NCI-H526 (cell line): Measurements from ENCODE around the gene LPCAT3.
A peak's percentile ranks its signal among the peaks of the same experiment; 100 is the strongest.

Experiments used
- DNase-seq, 2 experiments: peaks; one replicate each; lab custom pipeline; 2025; lab: John Stamatoyannopoulos, UW

The LPCAT3 gene

GRCh38 chr12:6963791-6964413, 54.4 kb downstream of the LPCAT3 start:
- peak in 1 of 2 experiments; percentile 52 for DNase-seq

- peak; percentile 84 to 97 for DNase-seq
Measured at GRCh38 chr12:6963016-6963731, 55.1 kb downstream of the LPCAT3 start.

DNA sequence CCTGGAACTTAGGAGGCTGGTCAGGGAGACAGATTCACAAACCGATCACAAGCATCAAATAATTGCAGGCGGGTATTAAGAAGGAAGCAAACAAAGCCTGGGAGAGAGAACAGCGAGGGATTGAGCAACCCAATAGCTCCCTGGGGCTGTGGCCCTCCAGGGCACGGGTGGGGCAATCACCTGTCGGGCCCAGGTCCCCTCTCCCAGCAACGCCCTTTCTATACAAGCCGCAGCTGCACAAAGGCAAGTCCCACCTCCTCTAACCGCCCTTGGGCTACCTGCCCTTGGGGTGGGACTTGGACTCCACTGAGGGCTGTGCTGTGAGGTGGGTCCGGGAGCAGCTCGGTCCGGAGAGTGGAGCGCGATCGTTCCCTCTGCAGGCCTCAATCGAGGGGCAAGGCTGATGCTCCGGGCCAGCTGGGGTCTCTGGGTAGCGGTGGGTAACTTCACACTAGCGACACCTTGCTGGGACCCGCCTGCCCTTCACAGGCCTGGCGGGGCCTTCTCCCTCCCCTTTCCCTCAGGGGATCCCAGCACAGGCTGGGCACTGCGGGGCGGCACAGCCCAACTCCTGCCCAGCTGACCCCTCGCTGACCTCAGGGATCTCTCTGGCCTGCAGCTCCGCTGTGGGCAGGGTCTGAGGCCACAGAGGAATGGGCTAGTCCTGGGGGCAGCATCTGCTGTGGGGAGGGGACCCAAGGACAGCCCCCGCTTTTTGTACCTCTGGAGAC, 55.8 kb downstream of the LPCAT3 start:
- DNase-seq: peak; percentile 86 to 92

GRCh38 chr12:6961695-6962284, 56.5 kb downstream of the LPCAT3 start:
- DNase-seq: peak; percentile 89 to 92

- DNase-seq: no peak
Measured at GRCh38 chr12:6961278-6961694, 57.0 kb downstream of the LPCAT3 start.

GRCh38 chr12:6960593-6961277, 57.5 kb downstream of the LPCAT3 start:
- no peak for DNase-seq

- no peak for DNase-seq
Measured at GRCh38 chr12:6959805-6960592, 58.3 kb downstream of the LPCAT3 start.

DNA sequence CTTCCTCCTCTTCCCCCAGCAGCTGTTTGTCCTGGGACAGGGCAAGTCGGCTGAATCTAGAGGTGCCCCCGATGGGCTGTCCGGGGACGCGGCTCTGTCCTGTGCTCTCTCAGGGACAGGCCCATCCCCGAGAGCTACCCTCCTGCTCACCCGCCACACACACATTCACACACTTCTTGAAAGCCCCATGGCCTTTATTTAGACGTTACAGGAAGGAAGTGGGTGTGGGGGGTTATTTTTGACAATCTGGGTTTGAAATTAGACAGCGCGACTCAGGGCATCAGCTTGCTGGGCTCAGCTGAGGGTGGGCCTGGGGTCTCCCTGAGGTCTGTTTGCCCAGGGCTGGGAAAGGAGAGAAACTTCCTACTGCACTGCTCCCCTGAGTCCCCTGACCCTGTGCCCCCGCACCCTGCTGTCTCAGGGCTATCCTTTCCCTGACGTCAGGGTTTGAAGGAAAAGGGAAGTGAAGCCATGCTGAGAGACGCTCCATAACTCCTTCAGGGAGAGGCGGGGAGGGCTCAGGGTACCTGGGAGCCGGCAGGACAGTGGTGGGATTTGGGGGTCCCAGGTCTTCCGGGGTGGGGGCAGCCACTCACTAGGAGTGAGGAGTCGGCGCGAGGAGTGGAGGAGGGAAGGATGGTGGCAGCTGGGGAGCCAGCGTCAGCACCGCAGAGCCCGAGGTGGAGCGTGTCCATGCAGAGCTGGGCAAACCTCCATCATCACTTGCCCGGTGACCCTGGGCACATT, 59.0 kb downstream of the LPCAT3 start:
- no peak for DNase-seq

DNA sequence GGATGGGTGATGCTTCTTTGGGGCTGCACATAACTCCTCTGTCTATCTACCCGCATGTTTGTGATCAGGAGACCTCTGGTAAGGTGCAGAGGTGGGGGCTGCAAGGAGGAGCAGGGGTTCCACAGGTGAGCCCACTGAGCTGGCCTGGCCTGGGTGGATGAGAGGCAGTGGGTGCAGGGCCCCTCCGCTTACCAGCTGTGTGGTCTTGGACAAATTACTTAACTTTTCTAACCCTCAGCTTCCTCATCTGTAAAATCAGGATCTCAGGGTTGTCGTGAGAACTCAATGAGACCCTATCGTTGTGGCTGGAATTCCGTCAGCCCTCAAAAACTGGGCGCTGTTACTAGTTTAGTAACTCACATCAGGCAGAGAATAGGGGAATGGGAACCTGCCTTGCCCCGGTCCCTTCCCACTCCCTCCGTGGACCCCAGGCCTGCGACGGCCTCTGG, 59.6 kb downstream of the LPCAT3 start:
- no peak for DNase-seq

DNA sequence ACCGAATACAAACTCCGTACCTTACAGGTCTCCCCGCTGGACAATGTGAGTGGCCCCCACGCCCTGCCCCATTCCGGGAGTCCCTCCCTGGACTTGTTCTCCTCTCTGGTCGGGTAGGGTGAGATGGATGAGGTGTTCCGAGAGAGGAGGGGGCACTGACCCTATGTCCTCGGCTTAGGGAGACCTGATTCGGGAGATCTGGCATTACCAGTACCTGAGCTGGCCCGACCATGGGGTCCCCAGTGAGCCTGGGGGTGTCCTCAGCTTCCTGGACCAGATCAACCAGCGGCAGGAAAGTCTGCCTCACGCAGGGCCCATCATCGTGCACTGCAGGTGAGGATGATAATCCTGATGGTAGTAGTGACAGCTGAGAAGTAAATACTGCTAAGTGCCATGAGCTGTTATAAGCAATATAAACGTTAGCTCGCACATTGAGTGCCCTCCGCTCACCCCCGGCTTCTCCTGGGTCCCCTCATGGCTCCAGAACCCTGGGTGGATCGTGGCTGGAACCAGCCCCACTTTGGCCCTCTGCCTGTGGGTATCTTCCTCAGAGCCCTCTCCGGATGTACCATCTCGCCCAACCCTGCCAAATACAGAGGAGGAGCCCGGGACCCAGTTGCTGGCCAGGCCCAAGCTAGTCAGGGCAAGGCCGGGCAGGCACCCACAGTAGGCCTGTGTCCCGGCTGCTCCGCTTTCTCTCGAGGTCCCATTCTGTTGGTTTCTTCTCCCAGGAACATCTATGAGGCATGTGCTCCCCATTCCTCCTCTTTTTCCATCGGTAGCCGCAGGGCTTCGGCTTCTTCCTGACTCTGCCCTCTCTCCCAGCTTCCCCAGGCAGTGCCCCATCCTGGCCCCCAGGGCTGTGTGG, 60.3 kb downstream of the LPCAT3 start:
- no peak for DNase-seq

- no peak for DNase-seq
Measured at GRCh38 chr12:6957151-6957701, 61.0 kb downstream of the LPCAT3 start.

GRCh38 chr12:6956021-6956727, 62.1 kb downstream of the LPCAT3 start:
- DNase-seq: no peak

- no peak for DNase-seq
Measured at GRCh38 chr12:6955108-6956020, 62.9 kb downstream of the LPCAT3 start.

GRCh38 chr12:6954316-6955107, 63.8 kb downstream of the LPCAT3 start:
- DNase-seq: no peak

- DNase-seq: peak; percentile 69 to 75
Measured at GRCh38 chr12:6953442-6954315, 64.6 kb downstream of the LPCAT3 start.
